ENCODE data around the gene LRRC32. TPM values are rescaled to one million over a fixed set of nuclear protein-coding genes. Genes with fewer than 3 reads are reported as not detected.

Gene LRRC32
- total RNA-seq, 1 donor from 2014 or later = 6.8 TPM

GRCh38 chr11:76714493-76714892 lies 43.9 kb upstream of the LRRC32 start:
- H3K4me3 ChIP-seq (ENCODE audit: low read depth, low read length) = no peak overlapping the region
- TF ChIP-seq, protein P1, sequence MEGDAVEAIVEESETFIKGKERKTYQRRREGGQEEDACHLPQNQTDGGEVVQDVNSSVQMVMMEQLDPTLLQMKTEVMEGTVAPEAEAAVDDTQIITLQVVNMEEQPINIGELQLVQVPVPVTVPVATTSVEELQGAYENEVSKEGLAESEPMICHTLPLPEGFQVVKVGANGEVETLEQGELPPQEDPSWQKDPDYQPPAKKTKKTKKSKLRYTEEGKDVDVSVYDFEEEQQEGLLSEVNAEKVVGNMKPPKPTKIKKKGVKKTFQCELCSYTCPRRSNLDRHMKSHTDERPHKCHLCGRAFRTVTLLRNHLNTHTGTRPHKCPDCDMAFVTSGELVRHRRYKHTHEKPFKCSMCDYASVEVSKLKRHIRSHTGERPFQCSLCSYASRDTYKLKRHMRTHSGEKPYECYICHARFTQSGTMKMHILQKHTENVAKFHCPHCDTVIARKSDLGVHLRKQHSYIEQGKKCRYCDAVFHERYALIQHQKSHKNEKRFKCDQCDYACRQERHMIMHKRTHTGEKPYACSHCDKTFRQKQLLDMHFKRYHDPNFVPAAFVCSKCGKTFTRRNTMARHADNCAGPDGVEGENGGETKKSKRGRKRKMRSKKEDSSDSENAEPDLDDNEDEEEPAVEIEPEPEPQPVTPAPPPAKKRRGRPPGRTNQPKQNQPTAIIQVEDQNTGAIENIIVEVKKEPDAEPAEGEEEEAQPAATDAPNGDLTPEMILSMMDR (IDR thresholded peaks at IDR 0.05; ENCODE audit: insufficient read depth, low read length, poor library complexity, severe bottlenecking) = no peak
- no peak for DNase-seq (ENCODE audit: low read depth)

DNA sequence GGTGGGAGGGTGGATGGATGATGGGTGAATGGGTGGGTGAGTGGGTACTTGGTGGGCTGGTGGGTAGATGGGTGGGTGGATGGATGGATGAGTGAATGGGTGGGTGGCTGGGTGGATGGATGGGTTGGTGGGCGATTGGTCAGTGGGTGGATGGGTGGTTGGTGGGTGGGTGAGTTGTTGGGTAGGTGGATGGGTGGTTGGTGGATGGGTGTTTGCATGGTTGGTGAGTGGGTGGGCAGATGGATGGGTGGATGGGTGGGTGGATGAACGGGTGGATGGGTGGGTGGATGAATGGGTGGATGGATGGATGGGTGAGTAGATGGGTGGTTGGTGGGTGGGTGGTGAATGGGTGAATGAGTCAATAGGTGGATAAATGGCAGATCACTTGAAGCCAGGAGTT lies 43.0 kb upstream of the LRRC32 start:
- no peak for DNase-seq (ENCODE audit: low read depth)
- no peak overlapping the region for H3K4me3 ChIP-seq (ENCODE audit: low read depth, low read length)
- H3K27me3 ChIP-seq (ENCODE audit: control insufficient read depth, insufficient read depth, low read length) = peaks cover 4% of the 10 kb centered on the region
- TF ChIP-seq, protein P1 (IDR thresholded peaks at IDR 0.05; ENCODE audit: insufficient read depth, low read length, poor library complexity, severe bottlenecking) = no peak
- no peaks in the 10 kb centered on the region for H3K36me3 ChIP-seq (ENCODE audit: control insufficient read depth, insufficient read depth, low read length)

More at GRCh38 chr11:76714493-76714892, 43.9 kb upstream of the LRRC32 start:
- H3K36me3 ChIP-seq (ENCODE audit: control insufficient read depth, insufficient read depth, low read length) = no peaks in the 10 kb centered on the region
- H3K27me3 ChIP-seq (ENCODE audit: control insufficient read depth, insufficient read depth, low read length) = peaks cover 4% of the 10 kb centered on the region

GRCh38 chr11:76712125-76712524 lies 41.6 kb upstream of the LRRC32 start:
- DNase-seq (ENCODE audit: low read depth) = no peak
- TF ChIP-seq, protein P1 (IDR thresholded peaks at IDR 0.05; ENCODE audit: insufficient read depth, low read length, poor library complexity, severe bottlenecking) = no peak

GRCh38 chr11:76709756-76710155 lies 39.2 kb upstream of the LRRC32 start:
- no peaks in the 10 kb centered on the region for H3K36me3 ChIP-seq (ENCODE audit: control insufficient read depth, insufficient read depth, low read length)
- no peak for DNase-seq (ENCODE audit: low read depth)
- H3K27me3 ChIP-seq (ENCODE audit: control insufficient read depth, insufficient read depth, low read length) = peaks cover 9% of the 10 kb centered on the region
- TF ChIP-seq, protein P1 (IDR thresholded peaks at IDR 0.05; ENCODE audit: insufficient read depth, low read length, poor library complexity, severe bottlenecking) = no peak
- no peak overlapping the region for H3K4me3 ChIP-seq (ENCODE audit: low read depth, low read length)

More at GRCh38 chr11:76712125-76712524, 41.6 kb upstream of the LRRC32 start:
- Histone ChIP-seq H3K4me3 (ENCODE audit: low read depth, low read length) (no peak overlapping the region), H3K36me3 (ENCODE audit: control insufficient read depth, insufficient read depth, low read length) (no peaks in the 10 kb centered on the region), H3K27me3 (ENCODE audit: control insufficient read depth, insufficient read depth, low read length) (peaks cover 9% of the 10 kb centered on the region)

DNA sequence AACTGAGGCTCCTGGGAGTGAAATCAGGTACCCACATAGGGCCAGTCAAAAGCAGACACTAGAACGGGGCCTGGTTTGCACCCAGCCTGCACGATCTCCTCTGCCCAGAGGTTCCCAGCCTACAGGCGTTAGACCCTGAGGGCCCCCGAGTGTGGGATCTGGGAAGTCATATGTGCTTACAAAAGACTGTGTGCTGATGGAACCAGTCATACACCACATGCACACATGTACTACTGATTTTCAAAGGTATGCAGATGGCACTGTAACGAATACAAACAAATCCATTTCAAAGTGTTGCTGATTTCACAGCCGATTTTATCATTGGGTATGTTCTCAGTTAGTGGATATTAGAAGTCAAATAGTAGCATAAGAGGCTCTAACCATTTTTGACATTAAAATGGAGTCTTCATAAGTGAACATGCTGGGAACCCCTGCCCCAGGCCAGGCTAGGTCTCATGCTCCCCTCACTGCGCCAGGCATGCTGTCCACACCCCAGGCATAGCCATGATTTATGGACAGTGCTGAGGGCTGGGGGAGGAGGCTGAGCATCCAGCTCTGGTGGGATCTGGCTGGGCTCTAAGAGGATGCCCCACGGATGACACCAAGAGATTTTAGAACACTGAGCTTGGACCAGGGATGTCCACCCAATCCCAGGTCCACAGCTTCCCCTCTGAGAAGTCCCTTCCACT lies 38.6 kb upstream of the LRRC32 start:
- TF ChIP-seq, protein P1 (IDR thresholded peaks at IDR 0.05; ENCODE audit: insufficient read depth, low read length, poor library complexity, severe bottlenecking) = no peak
- no peaks in the 10 kb centered on the region for H3K36me3 ChIP-seq (ENCODE audit: control insufficient read depth, insufficient read depth, low read length)
- H3K4me3 ChIP-seq (ENCODE audit: low read depth, low read length) = no peak overlapping the region
- no peak for DNase-seq (ENCODE audit: low read depth)
- peaks cover 9% of the 10 kb centered on the region for H3K27me3 ChIP-seq (ENCODE audit: control insufficient read depth, insufficient read depth, low read length)
